Measurements from ENCODE around the gene CUEDC1.

CUEDC1 gene

GRCh38 chr17:57948555-57949420 is 6.4 kb downstream of the CUEDC1 start:
- H3K27ac ChIP-seq (ENCODE audit: low read depth in 2 of 2, low read length in 2 of 2), result peak overlapping the region; percentile 70 to 79
- peaks cover 0 to 2% of the 10 kb centered on the region in 2 donors for H3K27me3 ChIP-seq (ENCODE audit: control insufficient read depth in 2 of 2, insufficient read depth in 2 of 2, low read length in 2 of 2)
- no peaks in the 10 kb centered on the region for H3K9me3 ChIP-seq (ENCODE audit: control insufficient read depth in 2 of 2, low read length in 2 of 2)
- H3K4me1 ChIP-seq (ENCODE audit: control insufficient read depth in 2 of 2, insufficient read depth in 2 of 2, low read length in 2 of 2), result peaks cover 22 to 32% of the 10 kb centered on the region in 2 donors
- peak overlapping the region in 1 of 2 donors; percentile 29 for H3K9ac ChIP-seq (ENCODE audit: low read depth in 1 of 2, low read length in 2 of 2)
- H3K4me3 ChIP-seq (ENCODE audit: low read length in 2 of 2), result no peak overlapping the region
- no peaks in the 10 kb centered on the region for H3K36me3 ChIP-seq (ENCODE audit: control insufficient read depth in 2 of 2, insufficient read depth in 2 of 2, low read length in 2 of 2)

- Histone ChIP-seq H3K27me3 (ENCODE audit: control insufficient read depth in 2 of 2, insufficient read depth in 2 of 2, low read length in 2 of 2) (no peaks in the 10 kb centered on the region), H3K9me3 (ENCODE audit: control insufficient read depth in 2 of 2, low read length in 2 of 2) (no peaks in the 10 kb centered on the region), H3K4me3 (ENCODE audit: low read length in 2 of 2) (no peak overlapping the region), H3K27ac (ENCODE audit: low read depth in 2 of 2, low read length in 2 of 2) (peak overlapping the region; percentile 70 to 79), H3K36me3 (ENCODE audit: control insufficient read depth in 2 of 2, insufficient read depth in 2 of 2, low read length in 2 of 2) (no peaks in the 10 kb centered on the region), H3K9ac (ENCODE audit: low read depth in 1 of 2, low read length in 2 of 2) (no peak overlapping the region), H3K4me1 (ENCODE audit: control insufficient read depth in 2 of 2, insufficient read depth in 2 of 2, low read length in 2 of 2) (peaks cover 22 to 32% of the 10 kb centered on the region in 2 donors)
These were observed 7.0 kb downstream of the CUEDC1 start for GRCh38 chr17:57948169-57948554.

- H3K36me3 ChIP-seq (ENCODE audit: control insufficient read depth in 2 of 2, insufficient read depth in 2 of 2, low read length in 2 of 2), result no peaks in the 10 kb centered on the region
- H3K27me3 ChIP-seq (ENCODE audit: control insufficient read depth in 2 of 2, insufficient read depth in 2 of 2, low read length in 2 of 2), result no peaks in the 10 kb centered on the region
- H3K27ac ChIP-seq (ENCODE audit: low read depth in 2 of 2, low read length in 2 of 2), result peak overlapping the region; percentile 76 to 86
- no peaks in the 10 kb centered on the region for H3K9me3 ChIP-seq (ENCODE audit: control insufficient read depth in 2 of 2, low read length in 2 of 2)
- peak overlapping the region; percentile 60 to 83 for H3K4me3 ChIP-seq (ENCODE audit: low read length in 2 of 2)
- peaks cover 24 to 30% of the 10 kb centered on the region in 2 donors for H3K4me1 ChIP-seq (ENCODE audit: control insufficient read depth in 2 of 2, insufficient read depth in 2 of 2, low read length in 2 of 2)
- H3K9ac ChIP-seq (ENCODE audit: low read depth in 1 of 2, low read length in 2 of 2), result peak overlapping the region; percentile 52 to 58
These were observed 7.8 kb downstream of the CUEDC1 start for GRCh38 chr17:57947369-57947768.

GRCh38 chr17:57946798-57947358 is 8.3 kb downstream of the CUEDC1 start:
- H3K9ac ChIP-seq (ENCODE audit: low read depth in 1 of 2, low read length in 2 of 2), result peak overlapping the region; percentile 52 to 58
- H3K27me3 ChIP-seq (ENCODE audit: control insufficient read depth in 2 of 2, insufficient read depth in 2 of 2, low read length in 2 of 2), result no peaks in the 10 kb centered on the region
- no peaks in the 10 kb centered on the region for H3K9me3 ChIP-seq (ENCODE audit: control insufficient read depth in 2 of 2, low read length in 2 of 2)
- H3K4me1 ChIP-seq (ENCODE audit: control insufficient read depth in 2 of 2, insufficient read depth in 2 of 2, low read length in 2 of 2), result peaks cover 24 to 30% of the 10 kb centered on the region in 2 donors
- H3K4me3 ChIP-seq (ENCODE audit: low read length in 2 of 2), result peak overlapping the region; percentile 60 to 83
- no peaks in the 10 kb centered on the region for H3K36me3 ChIP-seq (ENCODE audit: control insufficient read depth in 2 of 2, insufficient read depth in 2 of 2, low read length in 2 of 2)
- H3K27ac ChIP-seq (ENCODE audit: low read depth in 2 of 2, low read length in 2 of 2), result peak overlapping the region; percentile 76 to 86

- Histone ChIP-seq H3K9ac (ENCODE audit: low read depth in 1 of 2, low read length in 2 of 2) (peak overlapping the region; percentile 52 to 58), H3K4me1 (ENCODE audit: control insufficient read depth in 2 of 2, insufficient read depth in 2 of 2, low read length in 2 of 2) (peaks cover 29 to 30% of the 10 kb centered on the region in 2 donors), H3K4me3 (ENCODE audit: low read length in 2 of 2) (peak overlapping the region; percentile 60 to 83), H3K27ac (ENCODE audit: low read depth in 2 of 2, low read length in 2 of 2) (peak overlapping the region; percentile 76 to 86), H3K9me3 (ENCODE audit: control insufficient read depth in 2 of 2, low read length in 2 of 2) (no peaks in the 10 kb centered on the region), H3K36me3 (ENCODE audit: control insufficient read depth in 2 of 2, insufficient read depth in 2 of 2, low read length in 2 of 2) (no peaks in the 10 kb centered on the region), H3K27me3 (ENCODE audit: control insufficient read depth in 2 of 2, insufficient read depth in 2 of 2, low read length in 2 of 2) (no peaks in the 10 kb centered on the region)
These were observed 9.0 kb downstream of the CUEDC1 start for GRCh38 chr17:57945996-57946797.

- Histone ChIP-seq H3K27me3 (ENCODE audit: control insufficient read depth in 2 of 2, insufficient read depth in 2 of 2, low read length in 2 of 2) (no peaks in the 10 kb centered on the region), H3K9ac (ENCODE audit: low read depth in 1 of 2, low read length in 2 of 2) (no peak overlapping the region), H3K4me3 (ENCODE audit: low read length in 2 of 2) (no peak overlapping the region), H3K4me1 (ENCODE audit: control insufficient read depth in 2 of 2, insufficient read depth in 2 of 2, low read length in 2 of 2) (peaks cover 36 to 43% of the 10 kb centered on the region in 2 donors), H3K27ac (ENCODE audit: low read depth in 2 of 2, low read length in 2 of 2) (peak overlapping the region; percentile 1 to 35), H3K9me3 (ENCODE audit: control insufficient read depth in 2 of 2, low read length in 2 of 2) (no peaks in the 10 kb centered on the region), H3K36me3 (ENCODE audit: control insufficient read depth in 2 of 2, insufficient read depth in 2 of 2, low read length in 2 of 2) (no peaks in the 10 kb centered on the region)
These were observed 10.3 kb downstream of the CUEDC1 start for GRCh38 chr17:57944908-57945307.

GRCh38 chr17:57943645-57944044 is 11.6 kb downstream of the CUEDC1 start:
- Histone ChIP-seq H3K9ac (ENCODE audit: low read depth in 1 of 2, low read length in 2 of 2) (no peak overlapping the region), H3K9me3 (ENCODE audit: control insufficient read depth in 2 of 2, low read length in 2 of 2) (no peaks in the 10 kb centered on the region), H3K27ac (ENCODE audit: low read depth in 2 of 2, low read length in 2 of 2) (peak overlapping the region; percentile 25 to 57), H3K4me1 (ENCODE audit: control insufficient read depth in 2 of 2, insufficient read depth in 2 of 2, low read length in 2 of 2) (peaks cover 35 to 44% of the 10 kb centered on the region in 2 donors), H3K27me3 (ENCODE audit: control insufficient read depth in 2 of 2, insufficient read depth in 2 of 2, low read length in 2 of 2) (no peaks in the 10 kb centered on the region), H3K4me3 (ENCODE audit: low read length in 2 of 2) (no peak overlapping the region), H3K36me3 (ENCODE audit: control insufficient read depth in 2 of 2, insufficient read depth in 2 of 2, low read length in 2 of 2) (no peaks in the 10 kb centered on the region)

- no peaks in the 10 kb centered on the region for H3K27me3 ChIP-seq (ENCODE audit: control insufficient read depth in 2 of 2, insufficient read depth in 2 of 2, low read length in 2 of 2)
- H3K4me1 ChIP-seq (ENCODE audit: control insufficient read depth in 2 of 2, insufficient read depth in 2 of 2, low read length in 2 of 2), result peaks cover 34 to 42% of the 10 kb centered on the region in 2 donors
- no peak overlapping the region for H3K4me3 ChIP-seq (ENCODE audit: low read length in 2 of 2)
These were observed 12.1 kb downstream of the CUEDC1 start for GRCh38 chr17:57943140-57943539.

GRCh38 chr17:57941384-57942370 is 13.5 kb downstream of the CUEDC1 start:
- Histone ChIP-seq H3K36me3 (ENCODE audit: control insufficient read depth in 2 of 2, insufficient read depth in 2 of 2, low read length in 2 of 2) (no peaks in the 10 kb centered on the region), H3K9ac (ENCODE audit: low read depth in 1 of 2, low read length in 2 of 2) (no peak overlapping the region), H3K4me3 (ENCODE audit: low read length in 2 of 2) (no peak overlapping the region), H3K9me3 (ENCODE audit: control insufficient read depth in 2 of 2, low read length in 2 of 2) (no peaks in the 10 kb centered on the region), H3K27me3 (ENCODE audit: control insufficient read depth in 2 of 2, insufficient read depth in 2 of 2, low read length in 2 of 2) (no peaks in the 10 kb centered on the region), H3K27ac (ENCODE audit: low read depth in 2 of 2, low read length in 2 of 2) (peak overlapping the region; percentile 59 to 70), H3K4me1 (ENCODE audit: control insufficient read depth in 2 of 2, insufficient read depth in 2 of 2, low read length in 2 of 2) (peaks cover 32 to 39% of the 10 kb centered on the region in 2 donors)

More at GRCh38 chr17:57943140-57943539, 12.1 kb downstream of the CUEDC1 start:
- peak overlapping the region; percentile 25 to 57 for H3K27ac ChIP-seq (ENCODE audit: low read depth in 2 of 2, low read length in 2 of 2)
- no peak overlapping the region for H3K9ac ChIP-seq (ENCODE audit: low read depth in 1 of 2, low read length in 2 of 2)
- no peaks in the 10 kb centered on the region for H3K36me3 ChIP-seq (ENCODE audit: control insufficient read depth in 2 of 2, insufficient read depth in 2 of 2, low read length in 2 of 2)
- no peaks in the 10 kb centered on the region for H3K9me3 ChIP-seq (ENCODE audit: control insufficient read depth in 2 of 2, low read length in 2 of 2)
